Stromal cell of bone marrow (primary cell): Measurements from ENCODE around the gene SUSD2.
"Not testable (repeated sequence)": the region's sequence is repeated elsewhere in the genome, so short reads cannot be mapped to it uniquely, and the experiment has no call there.

Experiments used
- DNase-seq: peaks from one replicate; pipeline ENCODE4 v3.0.0-alpha.2; 2012; ENCODE audit warnings: low read depth

The SUSD2 gene

DNA sequence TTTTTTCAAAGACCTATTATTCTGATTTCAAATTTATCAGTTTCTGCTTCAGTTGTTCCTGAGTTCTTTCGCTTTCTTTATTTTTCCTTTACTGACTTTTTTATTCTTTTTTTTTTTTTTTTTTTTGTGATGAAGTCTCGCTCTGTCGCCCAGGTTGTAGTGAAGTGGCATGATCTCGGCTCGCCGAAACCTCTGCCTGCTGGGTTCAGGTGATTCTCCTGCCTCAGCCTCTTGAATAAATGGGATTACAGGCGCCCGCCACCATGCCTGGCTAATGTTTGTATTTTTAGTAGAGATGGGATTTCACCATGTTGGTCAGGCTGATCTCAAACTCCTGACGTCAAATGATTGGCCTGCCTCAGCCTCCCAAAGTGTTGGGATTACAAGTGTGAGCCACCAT is 31.8 kb downstream of the SUSD2 start:
- not testable (repeated sequence) for DNase-seq

DNA sequence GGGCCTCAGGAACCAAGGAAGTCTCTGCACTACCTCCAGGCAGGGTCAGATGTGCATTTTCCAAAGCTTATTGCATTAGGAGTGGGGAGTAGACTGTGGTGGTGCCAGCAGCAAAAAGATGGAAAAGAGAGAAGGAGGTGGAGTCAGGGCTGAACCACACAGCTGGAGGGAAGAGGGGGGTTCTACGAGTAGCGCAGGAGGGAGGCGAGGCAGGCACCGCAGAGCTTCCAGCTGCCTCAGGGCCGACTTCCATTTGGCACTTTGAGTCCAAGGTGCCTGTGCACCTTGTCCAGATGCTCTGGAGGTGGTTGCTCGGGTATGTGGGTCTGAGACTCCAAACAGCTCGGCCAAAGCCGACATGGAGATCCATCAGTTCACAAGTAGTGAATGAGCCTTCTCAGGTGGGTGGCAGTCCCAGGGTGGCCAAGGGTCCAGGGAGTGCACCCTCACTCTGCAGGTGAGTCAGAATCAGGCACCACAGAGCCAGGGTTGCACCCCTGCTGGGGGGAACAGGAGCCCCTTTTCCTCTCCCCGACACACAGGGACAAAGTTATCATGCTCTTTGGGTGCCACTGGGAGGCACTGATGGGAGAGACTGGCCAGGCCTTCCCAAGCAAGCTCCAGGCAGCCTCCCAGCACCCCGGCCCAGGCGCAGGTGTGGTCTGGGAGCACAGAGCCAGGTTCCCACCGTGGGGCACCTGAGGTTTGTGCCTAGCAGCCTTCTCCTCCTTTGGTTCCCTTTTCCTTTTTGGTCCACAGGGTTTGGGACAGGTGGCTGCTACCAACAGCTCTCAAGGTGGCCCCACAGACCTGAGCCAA is 33.4 kb downstream of the SUSD2 start:
- DNase-seq = no peak

DNA sequence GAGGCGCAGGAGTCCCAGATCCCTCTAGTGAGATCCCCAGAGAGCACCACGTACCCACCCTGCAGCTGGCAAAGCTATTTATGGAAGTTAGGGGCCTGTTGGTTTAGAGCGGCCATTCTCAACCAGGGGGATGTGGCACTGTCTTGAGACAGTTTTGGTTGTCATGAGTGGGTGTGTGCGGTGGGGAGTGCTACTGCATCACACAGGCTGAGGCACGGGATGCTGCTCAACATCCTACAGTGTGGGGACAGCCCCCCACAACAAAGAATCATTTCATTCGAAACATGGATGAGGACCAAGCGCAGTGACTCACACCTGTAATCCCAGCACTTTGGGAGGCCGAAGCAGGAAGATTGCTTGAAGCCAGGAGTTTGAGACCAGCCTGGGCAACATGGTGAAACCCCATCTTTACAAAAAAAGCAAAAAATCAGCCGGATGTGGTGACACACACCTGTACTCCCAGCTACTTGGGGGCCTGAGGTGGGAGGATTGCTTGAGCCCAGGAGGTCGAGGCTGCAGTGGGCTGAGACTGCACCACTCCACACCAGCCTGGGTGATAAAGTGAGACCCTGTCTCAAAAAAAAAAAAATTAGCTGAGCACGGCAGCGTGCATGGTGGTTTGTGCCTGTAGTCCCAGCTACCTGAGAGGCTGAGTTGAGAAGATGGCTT is 35.4 kb downstream of the SUSD2 start:
- no peak for DNase-seq

DNA sequence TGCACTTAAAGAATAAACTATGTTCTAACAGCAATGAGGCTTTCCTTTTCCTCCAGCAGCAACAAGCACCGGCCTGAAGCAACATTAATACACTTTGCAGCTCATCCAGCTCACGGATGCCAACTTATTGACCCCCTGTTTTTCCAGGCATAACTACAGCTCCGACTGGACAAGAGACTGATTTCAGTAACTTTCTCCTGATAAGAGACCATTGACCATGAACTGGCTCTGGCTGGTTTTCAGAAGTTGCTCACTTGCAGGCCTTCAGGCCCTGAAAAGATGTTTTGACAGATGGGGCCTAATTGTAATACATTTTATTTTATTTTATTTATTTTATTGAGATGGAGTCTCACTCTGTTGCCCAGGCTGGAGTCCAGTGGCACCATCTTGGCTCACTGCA is 36.1 kb downstream of the SUSD2 start:
- no peak for DNase-seq

DNA sequence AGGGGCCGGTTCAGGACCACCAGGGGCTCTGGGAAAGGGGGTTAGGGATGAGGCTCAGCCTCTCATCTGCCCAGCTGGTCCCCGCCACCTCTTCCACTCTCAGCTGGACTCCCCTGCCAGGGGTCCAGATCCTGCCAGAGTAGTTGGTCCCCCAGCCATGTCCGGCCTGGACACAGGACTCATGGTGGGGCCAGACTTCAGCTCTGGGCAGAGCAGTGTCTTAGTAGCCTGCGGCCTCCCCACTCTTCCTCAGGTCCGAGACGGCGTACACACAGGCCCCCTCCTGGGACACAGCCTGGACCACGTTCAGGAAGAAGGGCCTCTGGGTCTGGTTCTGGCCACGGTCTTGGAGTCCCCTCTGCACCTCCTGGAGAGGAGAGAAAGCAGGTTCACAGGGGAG is 38.5 kb downstream of the SUSD2 start:
- DNase-seq = no peak

DNA sequence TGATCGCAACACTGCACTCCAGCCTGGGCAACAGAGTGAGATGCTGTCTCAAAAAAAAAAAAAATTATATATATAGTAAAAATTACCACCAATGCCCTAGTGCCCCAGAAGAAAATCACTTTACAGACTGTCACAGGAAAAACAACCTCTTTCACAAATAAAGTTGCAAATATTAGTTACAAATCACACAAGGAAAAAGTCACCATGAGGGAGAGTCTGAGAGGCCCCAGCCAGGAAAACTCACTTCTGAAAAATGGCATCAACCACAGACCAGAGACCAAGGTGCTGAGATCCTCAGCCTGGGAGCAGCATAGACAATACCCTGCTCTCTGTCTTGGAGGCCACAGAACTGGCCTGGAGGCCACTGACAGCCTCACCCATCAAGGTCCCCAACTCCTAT is 43.2 kb downstream of the SUSD2 start:
- DNase-seq = no peak

DNA sequence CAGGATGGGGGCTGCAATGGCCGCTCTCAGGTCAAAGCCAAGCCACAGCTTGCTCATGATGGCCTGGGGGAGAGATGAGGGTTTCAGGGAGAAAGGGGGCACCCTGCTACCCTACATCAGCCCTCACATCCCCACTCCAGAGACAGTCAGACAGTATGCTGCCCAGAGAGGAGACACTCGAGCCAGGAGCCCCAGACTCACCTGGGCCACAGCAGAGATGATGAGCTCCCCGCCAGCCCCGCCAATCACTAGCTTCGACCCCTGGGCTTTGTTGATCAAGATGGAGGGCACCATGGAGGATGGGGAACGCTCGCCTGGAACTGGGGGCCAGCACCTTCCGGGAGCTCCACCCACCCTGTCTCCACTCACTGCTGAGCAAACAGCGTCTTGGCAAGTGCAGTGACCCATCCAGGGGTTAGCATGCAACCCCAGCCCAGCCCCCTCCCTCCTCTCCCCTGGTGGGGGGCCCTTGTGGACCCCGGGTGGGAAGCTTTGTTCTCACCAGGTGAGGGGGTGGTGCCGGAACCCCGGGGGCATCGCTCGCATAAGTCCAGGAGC is 43.8 kb downstream of the SUSD2 start:
- DNase-seq = no peak

DNA sequence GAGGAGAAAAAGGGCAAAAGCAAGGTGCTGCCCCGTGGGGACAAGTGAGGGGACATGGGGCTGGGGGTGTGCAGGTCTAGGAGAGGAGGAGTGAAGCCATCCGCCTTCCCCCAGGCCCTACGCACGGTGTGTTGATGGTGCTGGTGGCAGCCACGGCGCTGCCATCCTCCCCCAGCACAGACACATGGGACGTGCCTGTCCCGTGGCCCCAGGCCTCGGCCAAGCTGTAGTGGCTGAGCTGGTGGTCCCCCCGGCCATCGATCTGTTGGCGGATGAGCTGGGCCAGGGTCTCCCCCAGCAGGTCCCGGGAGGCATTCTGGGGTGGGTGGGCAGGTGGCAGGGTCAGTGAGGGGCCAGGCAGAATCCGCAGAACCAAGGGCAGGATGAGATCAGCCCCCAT is 44.7 kb downstream of the SUSD2 start:
- DNase-seq = no peak

DNA sequence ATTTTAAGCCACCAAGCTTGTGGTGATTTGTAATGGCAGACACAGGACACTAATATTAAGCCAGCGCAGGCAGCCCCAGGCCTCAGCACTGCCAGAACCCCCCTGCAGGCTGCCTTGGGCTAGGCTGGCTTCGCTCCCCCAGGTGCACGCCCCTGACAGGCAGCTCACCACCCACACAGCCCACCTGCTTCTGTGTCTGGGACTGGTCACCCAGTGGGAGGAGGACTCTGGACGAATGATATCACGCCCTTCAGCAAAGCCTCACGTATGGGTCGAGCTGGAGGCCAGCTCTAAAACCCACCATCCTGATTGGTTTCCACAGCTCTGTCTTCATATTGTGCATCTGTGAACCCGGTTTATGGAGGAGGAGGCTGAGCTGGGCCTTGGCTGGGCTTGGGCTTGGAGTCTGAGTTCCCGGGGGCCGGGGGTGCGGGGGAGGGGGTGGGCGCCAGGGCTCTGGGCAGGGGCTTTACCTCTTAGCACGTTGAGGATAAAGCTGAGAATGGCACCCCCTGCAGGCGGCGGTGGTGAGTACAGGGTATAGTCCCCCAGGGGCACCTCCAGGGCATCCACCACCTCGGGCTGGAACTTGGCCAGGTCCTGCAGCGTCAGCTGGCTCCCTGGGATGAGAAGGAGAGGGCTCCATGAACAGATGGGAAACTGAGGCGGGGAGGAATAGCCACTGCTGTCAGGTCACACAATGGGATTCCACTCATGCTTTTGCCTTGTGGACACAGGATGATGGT is 49.8 kb downstream of the SUSD2 start:
- DNase-seq = no peak

DNA sequence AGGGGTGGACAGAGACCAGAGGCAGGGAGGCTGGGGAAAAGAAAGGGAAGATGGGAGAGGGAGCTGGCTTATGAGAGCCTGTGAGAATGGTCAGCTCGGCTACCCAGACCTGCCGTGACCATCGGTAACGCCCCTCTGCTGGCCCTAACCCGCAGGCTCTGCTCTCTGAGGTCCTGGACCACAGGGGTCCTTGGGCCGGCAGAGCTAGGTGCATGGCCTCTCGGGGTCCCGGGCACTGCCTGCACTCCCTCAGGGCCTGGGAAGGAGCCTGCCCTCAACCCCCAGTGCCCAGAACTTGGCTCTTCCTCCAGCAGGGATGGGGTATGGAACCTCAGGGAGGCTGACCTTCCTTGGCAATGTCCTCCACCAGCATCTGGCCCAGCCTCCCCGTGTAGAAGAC is 50.4 kb downstream of the SUSD2 start:
- no peak for DNase-seq

DNA sequence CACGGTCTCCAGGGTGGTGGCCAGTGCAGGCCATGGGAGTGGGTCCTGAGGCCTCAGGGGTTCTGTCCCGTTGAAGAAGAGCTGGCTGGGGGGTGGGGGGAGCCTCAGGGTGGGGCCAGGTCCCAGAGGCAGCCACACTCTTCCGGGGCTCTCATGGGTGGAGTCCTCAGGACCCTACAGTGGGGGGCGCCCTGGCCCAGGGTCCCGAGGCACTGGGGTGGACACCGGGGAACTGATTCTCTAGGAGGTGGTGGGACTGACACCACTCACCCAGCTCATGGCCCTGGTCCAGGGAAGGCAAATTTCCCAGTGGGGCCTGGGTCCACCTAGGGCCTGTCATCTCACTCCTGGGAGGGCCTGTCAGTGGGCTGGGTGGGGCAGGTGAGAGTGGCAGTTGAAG is 50.8 kb downstream of the SUSD2 start:
- no peak for DNase-seq

DNA sequence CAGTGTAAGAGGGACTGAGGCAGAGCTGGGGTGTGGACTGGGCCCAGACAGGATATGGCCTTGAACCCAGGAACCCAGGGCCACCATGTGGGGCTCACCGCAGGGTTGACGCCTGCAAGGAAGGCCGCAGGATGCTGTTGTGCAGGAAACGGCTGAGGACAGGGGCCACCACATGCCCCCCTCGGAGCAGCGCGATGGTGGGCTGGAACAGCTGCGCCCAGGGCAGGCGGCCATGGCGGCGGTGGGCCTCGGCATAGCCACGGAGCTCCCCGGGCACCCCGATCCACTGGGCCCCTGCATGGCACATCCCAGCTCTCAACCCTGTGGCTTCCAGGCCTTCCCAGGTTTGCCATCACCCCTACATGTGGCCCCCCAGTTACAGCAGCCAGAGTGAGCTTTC is 51.4 kb downstream of the SUSD2 start:
- no peak for DNase-seq

DNA sequence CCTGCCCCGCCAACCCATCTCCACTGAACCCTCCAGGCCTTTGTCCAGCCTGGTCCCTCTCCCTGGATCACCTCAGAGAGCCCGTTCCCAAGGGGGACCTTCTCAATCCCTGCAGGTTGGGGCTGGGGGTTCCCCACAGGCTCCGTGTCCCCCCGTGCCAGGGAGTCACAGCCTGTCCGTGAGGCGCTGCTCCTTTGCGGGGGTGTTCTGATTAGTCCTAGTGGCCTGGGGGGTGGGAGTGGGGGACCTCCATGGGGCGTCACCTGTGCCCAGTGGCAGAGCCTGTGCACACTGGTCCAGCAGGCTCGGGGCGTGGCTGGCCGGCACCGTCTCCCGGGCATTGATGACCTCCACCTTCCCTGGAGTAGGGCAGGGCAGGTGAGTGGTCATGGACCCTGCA is 51.9 kb downstream of the SUSD2 start:
- DNase-seq = no peak

DNA sequence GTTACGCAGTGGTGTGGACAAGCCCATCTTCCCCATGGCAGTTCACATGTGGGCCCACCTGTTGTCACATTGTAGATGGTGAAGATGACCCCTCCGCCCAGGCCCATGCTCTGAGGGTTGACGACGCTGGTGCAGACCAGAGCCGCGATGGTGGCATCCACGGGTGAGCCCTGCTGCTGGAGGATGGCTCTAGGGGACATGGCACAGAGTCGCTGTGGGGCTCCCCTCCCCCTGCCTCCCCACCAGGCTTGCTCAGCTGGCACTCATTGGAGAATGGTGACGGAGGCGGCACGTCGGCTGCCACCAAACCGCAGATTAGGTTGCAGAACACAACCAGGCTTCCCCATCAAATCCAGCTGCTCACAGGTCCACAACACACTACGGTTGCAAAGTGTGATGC is 52.5 kb downstream of the SUSD2 start:
- no peak for DNase-seq

DNA sequence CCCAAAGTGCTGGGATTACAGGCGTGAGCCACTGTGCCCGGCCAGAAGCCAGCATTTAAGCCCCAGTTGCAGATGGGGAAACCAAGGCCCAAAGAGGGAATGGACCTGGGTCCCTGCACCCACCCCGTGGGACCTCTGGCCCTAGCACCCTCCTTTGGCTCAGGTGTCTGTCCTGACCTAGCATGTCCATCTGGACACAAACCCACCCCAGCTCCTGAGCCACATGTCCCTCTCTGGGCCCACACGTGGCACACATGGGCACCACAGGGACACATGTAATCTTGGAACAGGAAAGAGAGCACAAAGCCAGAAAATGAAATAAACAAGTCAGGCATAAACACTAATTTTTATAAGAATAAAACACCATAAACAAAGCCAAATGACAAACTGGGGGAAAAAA is 54.0 kb downstream of the SUSD2 start:
- DNase-seq = no peak

DNA sequence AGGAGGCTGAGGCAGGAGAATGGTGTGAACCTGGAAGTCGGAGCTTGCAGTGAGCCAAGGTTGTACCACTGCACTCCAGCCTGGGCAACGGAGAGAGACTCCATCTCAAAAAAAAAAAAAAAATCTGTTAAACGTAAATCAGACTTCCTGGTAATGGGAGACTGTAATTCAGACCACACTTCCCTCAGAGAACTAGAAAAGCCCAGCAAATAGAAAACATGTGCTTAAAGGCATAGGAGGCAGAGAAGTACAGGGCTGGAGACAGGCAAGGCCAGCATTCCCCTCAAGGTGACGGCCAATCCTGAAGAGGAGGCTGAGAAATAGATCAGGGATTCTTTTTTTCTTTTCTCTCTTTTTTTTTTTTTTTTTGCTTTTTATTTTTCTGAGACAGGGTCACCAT is 55.4 kb downstream of the SUSD2 start:
- no peak for DNase-seq

DNA sequence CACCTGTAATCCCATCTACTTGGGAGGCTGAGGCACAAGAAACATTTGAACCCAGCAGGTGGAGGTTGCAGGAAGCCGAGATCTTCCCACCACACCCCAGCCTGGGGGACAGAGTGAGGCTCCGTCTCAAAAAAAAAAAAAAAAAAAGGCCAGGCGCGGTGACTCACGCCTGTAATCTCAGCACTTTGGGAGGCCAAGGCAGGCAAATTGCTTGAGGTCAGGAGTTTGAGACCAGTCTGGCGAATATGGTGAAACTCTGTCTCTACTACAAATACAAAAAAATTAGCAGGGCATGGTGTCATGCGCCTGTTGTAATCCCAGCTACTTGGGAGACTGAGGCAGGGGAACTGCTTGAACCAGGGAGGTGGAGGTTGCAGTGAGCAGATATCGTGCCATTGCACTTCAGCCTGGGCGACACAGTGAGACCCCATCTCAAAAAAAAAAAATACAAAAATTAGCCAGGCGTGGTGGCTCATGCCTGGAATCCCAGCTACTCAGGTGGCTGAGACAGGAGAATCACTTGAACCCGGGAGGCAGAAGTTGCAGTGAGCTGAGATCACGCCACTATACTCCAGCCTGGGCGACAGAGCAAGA is 56.9 kb downstream of the SUSD2 start:
- not testable (repeated sequence) for DNase-seq
